OCI-LY1 (cell line): ENCODE measurements around the gene DVL1.

Source experiments
- H2AFZ ChIP-seq: fragments of 200-600 bp; sonication (generic), shearing (Covaris generic); 2 replicates; pipeline ENCODE4 v1.6.0; 2014; ENCODE audit warnings: antibody characterized with exemption, mild to moderate bottlenecking, low read length
- H3F3A ChIP-seq: fragments of 200-600 bp; sonication (generic), shearing (Covaris generic); 2 replicates; pipeline ENCODE4 v1.6.0; 2014; ENCODE audit warnings: mild to moderate bottlenecking, antibody characterized with exemption, low read length, moderate library complexity; ENCODE audit not compliant: insufficient read depth
- H3K27ac ChIP-seq: fragments of 200-600 bp; sonication (generic); 2 replicates; pipeline ENCODE4 v1.5.1; 2014; ENCODE audit warnings: low read length, mixed run types, mild to moderate bottlenecking, low read depth; ENCODE audit not compliant: poor library complexity, severe bottlenecking
- H3K27me3 ChIP-seq: fragments of 200-600 bp; sonication (generic); 2 replicates; pipeline ENCODE4 v1.6.0; 2014; ENCODE audit warnings: antibody characterized with exemption, mild to moderate bottlenecking, low read length, moderate library complexity; ENCODE audit not compliant: insufficient read depth
- H3K36me3 ChIP-seq: fragments of 200-600 bp; sonication (generic); 2 replicates; pipeline ENCODE4 v1.6.1; 2014; ENCODE audit warnings: mild to moderate bottlenecking, antibody characterized with exemption, low read length, moderate library complexity, mixed read lengths; ENCODE audit not compliant: insufficient read depth
- H3K4me1 ChIP-seq: fragments of 200-600 bp; sonication (generic); 2 replicates; pipeline ENCODE4 v1.5.1; 2014; ENCODE audit warnings: mild to moderate bottlenecking, low read length, moderate library complexity; ENCODE audit not compliant: insufficient read depth, severe bottlenecking
- H3K4me2 ChIP-seq: fragments of 200-600 bp; sonication (generic), shearing (Covaris generic); 2 replicates; pipeline ENCODE4 v1.6.1; 2014; ENCODE audit warnings: low read length
- H3K4me3 ChIP-seq: fragments of 200-600 bp; sonication (generic); 2 replicates; pipeline ENCODE4 v1.5.1; 2014; ENCODE audit warnings: low read length, low read depth, mild to moderate bottlenecking, mixed read lengths; ENCODE audit not compliant: poor library complexity, severe bottlenecking
- H3K79me2 ChIP-seq: fragments of 200-600 bp; shearing (Covaris generic); 2 replicates; pipeline ENCODE4 v1.6.1; 2016; ENCODE audit warnings: mixed run types, low read length, mixed read lengths; ENCODE audit not compliant: insufficient read depth
- H3K9ac ChIP-seq: fragments of 200-600 bp; sonication (generic), shearing (Covaris generic); 2 replicates; pipeline ENCODE4 v1.6.1; 2014; ENCODE audit warnings: mild to moderate bottlenecking, low read length, mixed read lengths
- H3K9me2 ChIP-seq: fragments of 200-600 bp; sonication (generic), shearing (Covaris generic); 2 replicates; pipeline ENCODE4 v1.6.1; 2014; ENCODE audit warnings: low read depth, mild to moderate bottlenecking, low read length, mixed read lengths
- H3K9me3 ChIP-seq: fragments of 200-600 bp; shearing (Covaris generic); 2 replicates; pipeline ENCODE4 v1.6.1; 2014; ENCODE audit warnings: low read length, mixed read lengths
- H4K20me1 ChIP-seq: fragments of 200-600 bp; sonication (generic), shearing (Covaris generic); 2 replicates; pipeline ENCODE4 v1.6.0; 2016; ENCODE audit warnings: mild to moderate bottlenecking, low read length; ENCODE audit not compliant: insufficient read depth
- EZH2 ChIP-seq: fragments of 200-600 bp; sonication (generic), shearing (Covaris generic); IDR thresholded peaks from 2 replicates; pipeline ENCODE4 v1.8.0; 2017; ENCODE audit warnings: borderline replicate concordance, mixed run types, mild to moderate bottlenecking, antibody characterized with exemption, low read length, moderate library complexity, mixed read lengths
- TF ChIP-seq, protein P1 (sequence below): fragments of 200-600 bp; sonication (generic), shearing (Covaris generic); IDR thresholded peaks from 2 replicates; pipeline ENCODE4 v1.5.1; 2017; ENCODE audit warnings: mild to moderate bottlenecking, antibody characterized with exemption, low read length, moderate library complexity, mixed read lengths

DVL1 gene

DNA sequence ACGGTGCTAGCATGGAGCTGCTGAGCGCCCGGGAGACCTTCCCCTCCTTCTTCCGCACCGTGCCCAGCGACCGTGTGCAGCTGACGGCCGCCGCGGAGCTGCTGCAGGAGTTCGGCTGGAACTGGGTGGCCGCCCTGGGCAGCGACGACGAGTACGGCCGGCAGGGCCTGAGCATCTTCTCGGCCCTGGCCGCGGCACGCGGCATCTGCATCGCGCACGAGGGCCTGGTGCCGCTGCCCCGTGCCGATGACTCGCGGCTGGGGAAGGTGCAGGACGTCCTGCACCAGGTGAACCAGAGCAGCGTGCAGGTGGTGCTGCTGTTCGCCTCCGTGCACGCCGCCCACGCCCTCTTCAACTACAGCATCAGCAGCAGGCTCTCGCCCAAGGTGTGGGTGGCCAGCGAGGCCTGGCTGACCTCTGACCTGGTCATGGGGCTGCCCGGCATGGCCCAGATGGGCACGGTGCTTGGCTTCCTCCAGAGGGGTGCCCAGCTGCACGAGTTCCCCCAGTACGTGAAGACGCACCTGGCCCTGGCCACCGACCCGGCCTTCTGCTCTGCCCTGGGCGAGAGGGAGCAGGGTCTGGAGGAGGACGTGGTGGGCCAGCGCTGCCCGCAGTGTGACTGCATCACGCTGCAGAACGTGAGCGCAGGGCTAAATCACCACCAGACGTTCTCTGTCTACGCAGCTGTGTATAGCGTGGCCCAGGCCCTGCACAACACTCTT is 17.0 kb downstream of the DVL1 start:
- no peaks in the 10 kb centered on the region for H3F3A ChIP-seq
- no peak for TF ChIP-seq EZH2
- TF ChIP-seq, protein P1, sequence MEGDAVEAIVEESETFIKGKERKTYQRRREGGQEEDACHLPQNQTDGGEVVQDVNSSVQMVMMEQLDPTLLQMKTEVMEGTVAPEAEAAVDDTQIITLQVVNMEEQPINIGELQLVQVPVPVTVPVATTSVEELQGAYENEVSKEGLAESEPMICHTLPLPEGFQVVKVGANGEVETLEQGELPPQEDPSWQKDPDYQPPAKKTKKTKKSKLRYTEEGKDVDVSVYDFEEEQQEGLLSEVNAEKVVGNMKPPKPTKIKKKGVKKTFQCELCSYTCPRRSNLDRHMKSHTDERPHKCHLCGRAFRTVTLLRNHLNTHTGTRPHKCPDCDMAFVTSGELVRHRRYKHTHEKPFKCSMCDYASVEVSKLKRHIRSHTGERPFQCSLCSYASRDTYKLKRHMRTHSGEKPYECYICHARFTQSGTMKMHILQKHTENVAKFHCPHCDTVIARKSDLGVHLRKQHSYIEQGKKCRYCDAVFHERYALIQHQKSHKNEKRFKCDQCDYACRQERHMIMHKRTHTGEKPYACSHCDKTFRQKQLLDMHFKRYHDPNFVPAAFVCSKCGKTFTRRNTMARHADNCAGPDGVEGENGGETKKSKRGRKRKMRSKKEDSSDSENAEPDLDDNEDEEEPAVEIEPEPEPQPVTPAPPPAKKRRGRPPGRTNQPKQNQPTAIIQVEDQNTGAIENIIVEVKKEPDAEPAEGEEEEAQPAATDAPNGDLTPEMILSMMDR: no peak
- no peaks in the 10 kb centered on the region for H4K20me1 ChIP-seq
- H3K36me3 ChIP-seq: no peaks in the 10 kb centered on the region; the same call in 1 of the 2 replicates
- H3K4me3 ChIP-seq: no peak overlapping the region
- H3K9me2 ChIP-seq: no peaks in the 10 kb centered on the region
- no peak overlapping the region for H3K4me2 ChIP-seq
- H3K27me3 ChIP-seq: no peaks in the 10 kb centered on the region
- no peaks in the 10 kb centered on the region for H3K9me3 ChIP-seq
- H2AFZ ChIP-seq: no peak overlapping the region
- no peak overlapping the region for H3K27ac ChIP-seq
- no peaks in the 10 kb centered on the region for H3K79me2 ChIP-seq
- H3K4me1 ChIP-seq: no peaks in the 10 kb centered on the region
- H3K9ac ChIP-seq: no peak overlapping the region

DNA sequence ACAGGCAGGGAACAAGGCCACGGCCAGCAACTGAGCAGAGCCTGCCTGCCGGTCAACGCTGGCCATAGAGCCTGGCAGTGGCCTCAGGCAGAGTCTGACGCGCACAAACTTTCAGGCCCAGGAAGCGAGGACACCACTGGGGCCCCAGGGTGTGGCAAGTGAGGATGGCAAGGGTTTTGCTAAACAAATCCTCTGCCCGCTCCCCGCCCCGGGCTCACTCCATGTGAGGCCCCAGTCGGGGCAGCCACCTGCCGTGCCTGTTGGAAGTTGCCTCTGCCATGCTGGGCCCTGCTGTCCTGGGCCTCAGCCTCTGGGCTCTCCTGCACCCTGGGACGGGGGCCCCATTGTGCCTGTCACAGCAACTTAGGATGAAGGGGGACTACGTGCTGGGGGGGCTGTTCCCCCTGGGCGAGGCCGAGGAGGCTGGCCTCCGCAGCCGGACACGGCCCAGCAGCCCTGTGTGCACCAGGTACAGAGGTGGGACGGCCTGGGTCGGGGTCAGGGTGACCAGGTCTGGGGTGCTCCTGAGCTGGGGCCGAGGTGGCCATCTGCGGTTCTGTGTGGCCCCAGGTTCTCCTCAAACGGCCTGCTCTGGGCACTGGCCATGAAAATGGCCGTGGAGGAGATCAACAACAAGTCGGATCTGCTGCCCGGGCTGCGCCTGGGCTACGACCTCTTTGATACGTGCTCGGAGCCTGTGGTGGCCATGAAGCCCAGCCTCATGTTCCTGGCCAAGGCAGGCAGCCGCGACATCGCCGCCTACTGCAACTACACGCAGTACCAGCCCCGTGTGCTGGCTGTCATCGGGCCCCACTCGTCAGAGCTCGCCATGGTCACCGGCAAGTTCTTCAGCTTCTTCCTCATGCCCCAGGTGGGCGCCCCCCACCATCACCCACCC is 17.9 kb downstream of the DVL1 start, which contains the start of gene TAS1R3:
Gene TAS1R3 (plus strand): TSS at position 213 of the 898 bp plus-strand sequence. CDS start 66 bp downstream, at position 279.
- no peak within 1 kb of the TSS for H2AFZ ChIP-seq

DNA sequence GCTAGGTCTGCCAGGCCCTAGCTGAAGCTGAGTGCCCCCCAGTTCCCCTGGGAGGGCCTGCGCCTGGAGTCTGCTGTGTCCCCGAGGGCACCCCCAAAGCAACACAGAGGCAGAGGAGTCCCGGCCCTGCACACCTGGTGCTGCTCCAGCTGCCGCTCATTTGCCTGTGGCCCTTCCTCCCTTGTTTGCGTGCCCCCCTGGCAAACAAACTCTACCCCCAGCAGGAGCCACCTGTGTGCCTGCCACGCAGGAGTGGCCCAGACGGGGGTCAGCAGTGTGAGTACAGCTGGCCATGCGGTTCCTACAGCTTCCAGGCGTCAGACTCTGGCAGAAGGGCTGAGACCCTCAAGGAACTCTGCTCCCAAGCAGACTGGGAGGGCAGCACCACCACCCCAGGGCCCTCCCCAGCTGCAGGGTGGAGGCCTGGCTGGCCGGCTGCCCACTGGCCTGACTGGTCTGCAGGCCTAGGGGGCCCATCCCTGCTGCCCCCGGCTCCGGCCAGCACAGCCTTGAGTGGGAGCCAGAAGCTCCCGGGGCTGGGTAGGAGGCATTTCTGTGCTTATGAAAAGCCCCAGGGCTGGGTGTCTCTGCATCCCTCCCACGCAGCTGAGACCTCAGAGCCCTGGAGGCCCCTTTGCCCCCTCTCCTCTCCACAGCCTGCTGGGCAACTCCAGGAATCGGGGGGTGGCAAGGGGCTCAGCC is 18.7 kb downstream of the DVL1 start:
- H4K20me1 ChIP-seq: no peaks in the 10 kb centered on the region
- H3K9me2 ChIP-seq: no peaks in the 10 kb centered on the region
- no peak overlapping the region for H3K27ac ChIP-seq
- H3K4me1 ChIP-seq: peaks cover 12% of the 10 kb centered on the region
- TF ChIP-seq EZH2: no peak
- TF ChIP-seq, protein P1: no peak
- H3K36me3 ChIP-seq: no peaks in the 10 kb centered on the region
- no peak overlapping the region for H3K4me2 ChIP-seq
- H3F3A ChIP-seq: no peaks in the 10 kb centered on the region
- H2AFZ ChIP-seq: no peak overlapping the region
- no peaks in the 10 kb centered on the region for H3K27me3 ChIP-seq
- no peaks in the 10 kb centered on the region for H3K79me2 ChIP-seq
- no peak overlapping the region for H3K9ac ChIP-seq
- no peak overlapping the region for H3K4me3 ChIP-seq
- H3K9me3 ChIP-seq: no peaks in the 10 kb centered on the region

More for the DNA sequence above, 17.9 kb downstream of the DVL1 start, which contains the start of gene TAS1R3:
- H3K36me3 ChIP-seq: no peaks in the 10 kb centered on the region; the same call in 1 of the 2 replicates
- no peak within 1 kb of the TSS for H3K27ac ChIP-seq
- no peak for TF ChIP-seq EZH2
- TF ChIP-seq, protein P1: no peak
- H3K4me3 ChIP-seq: no peak within 1 kb of the TSS
- peaks cover 4% of the 10 kb centered on the region for H3K4me1 ChIP-seq
- no peaks in the 10 kb centered on the region for H3K79me2 ChIP-seq
- no peaks in the 10 kb centered on the region for H3F3A ChIP-seq
- no peak within 1 kb of the TSS for H3K9ac ChIP-seq
- H3K27me3 ChIP-seq: no peaks in the 10 kb centered on the region
- no peak within 1 kb of the TSS for H3K4me2 ChIP-seq
- H4K20me1 ChIP-seq: no peaks in the 10 kb centered on the region
- no peaks in the 10 kb centered on the region for H3K9me3 ChIP-seq
- no peaks in the 10 kb centered on the region for H3K9me2 ChIP-seq
